ACC112 (cell line): ENCODE results near the gene C12orf57.

Source experiments
- H2AFZ ChIP-seq: fragments of 200-600 bp; sonication (generic); one replicate; pipeline ENCODE4 v1.6.0; 2017; ENCODE audit warnings: antibody characterized with exemption, low read length; ENCODE audit not compliant: unreplicated experiment
- H3K27ac ChIP-seq: fragments of 200-600 bp; sonication (generic); 2 replicates; pipeline ENCODE4 v1.5.1; 2014; ENCODE audit warnings: low read depth, mild to moderate bottlenecking, antibody characterized with exemption, low read length, moderate library complexity
- H3K27me3 ChIP-seq: fragments of 200-600 bp; sonication (generic); 2 replicates; pipeline ENCODE4 v1.6.1; 2014; ENCODE audit warnings: mild to moderate bottlenecking, antibody characterized with exemption, low read length, moderate library complexity, mixed read lengths; ENCODE audit not compliant: insufficient read depth
- H3K36me3 ChIP-seq: fragments of 200-600 bp; sonication (generic); 2 replicates; pipeline ENCODE4 v1.6.1; 2016; ENCODE audit warnings: mild to moderate bottlenecking, antibody characterized with exemption, low read length, moderate library complexity, mixed read lengths; ENCODE audit not compliant: insufficient read depth
- H3K4me1 ChIP-seq: fragments of 200-600 bp; sonication (generic); one replicate; pipeline ENCODE4 v1.6.1; 2016; ENCODE audit warnings: low read length, mixed read lengths; ENCODE audit not compliant: insufficient read depth, unreplicated experiment, control insufficient read depth
- H3K4me3 ChIP-seq: fragments of 200-600 bp; sonication (generic); 2 replicates; pipeline ENCODE4 v1.5.1; 2014; ENCODE audit warnings: mild to moderate bottlenecking, low read depth, low read length
- H3K79me2 ChIP-seq: fragments of 200-600 bp; sonication (generic); one replicate; pipeline ENCODE4 v1.6.0; 2016; ENCODE audit warnings: low read length; ENCODE audit not compliant: control insufficient read depth, unreplicated experiment, insufficient read depth

The C12orf57 gene

GRCh38 chr12:6941267-6941666 lies 2.6 kb upstream of the C12orf57 start:
- Histone ChIP-seq H3K79me2 (peaks cover 3% of the 10 kb centered on the region), H3K36me3 (no peaks in the 10 kb centered on the region), H3K4me3 (no peak overlapping the region), H2AFZ (no peak overlapping the region), H3K4me1 (peaks cover 25% of the 10 kb centered on the region), H3K27ac (no peak overlapping the region), H3K27me3 (no peaks in the 10 kb centered on the region)

- Histone ChIP-seq H3K4me1 (peaks cover 25% of the 10 kb centered on the region), H3K27me3 (no peaks in the 10 kb centered on the region), H3K79me2 (peaks cover 3% of the 10 kb centered on the region), H2AFZ (no peak overlapping the region), H3K27ac (no peak overlapping the region), H3K36me3 (no peaks in the 10 kb centered on the region), H3K4me3 (no peak overlapping the region)
Measured at GRCh38 chr12:6941782-6942181, 2.0 kb upstream of the C12orf57 start.

- H3K27me3 ChIP-seq = no peaks in the 10 kb centered on the region
- H2AFZ ChIP-seq = no peak overlapping the region
- peaks cover 3% of the 10 kb centered on the region for H3K79me2 ChIP-seq
- H3K27ac ChIP-seq = no peak overlapping the region; the same call in 1 of the 2 replicates
- no peaks in the 10 kb centered on the region for H3K36me3 ChIP-seq
- H3K4me3 ChIP-seq = no peak overlapping the region
- H3K4me1 ChIP-seq = peaks cover 23% of the 10 kb centered on the region
Measured at GRCh38 chr12:6942331-6942665, 1.5 kb upstream of the C12orf57 start.

GRCh38 chr12:6943389-6943721 lies 467 bp upstream of the C12orf57 start:
- H3K36me3 ChIP-seq = no peaks in the 10 kb centered on the region
- peaks cover 16% of the 10 kb centered on the region for H3K4me1 ChIP-seq
- no peaks in the 10 kb centered on the region for H3K27me3 ChIP-seq
- peak overlapping the region; percentile 83; the same call in 1 of the 2 replicates for H3K4me3 ChIP-seq
- H3K79me2 ChIP-seq = peaks cover 3% of the 10 kb centered on the region
- peak overlapping the region; percentile 92 for H3K27ac ChIP-seq
- no peak overlapping the region for H2AFZ ChIP-seq

- Histone ChIP-seq H3K27ac (peak overlapping the region; percentile 92), H3K4me3 (peak overlapping the region; percentile 83), H3K79me2 (peaks cover 3% of the 10 kb centered on the region), H3K27me3 (no peaks in the 10 kb centered on the region), H3K4me1 (peaks cover 15% of the 10 kb centered on the region), H3K36me3 (no peaks in the 10 kb centered on the region), H2AFZ (peak overlapping the region; percentile 26)
Measured at GRCh38 chr12:6944381-6945186, 762 bp downstream of the C12orf57 start.

- H3K27ac ChIP-seq = no peak overlapping the region
- H3K4me1 ChIP-seq = peaks cover 15% of the 10 kb centered on the region
Measured at GRCh38 chr12:6945613-6946012, 1.8 kb downstream of the C12orf57 start.

GRCh38 chr12:6946033-6946919 lies 2.5 kb downstream of the C12orf57 start:
- Histone ChIP-seq H2AFZ (no peak overlapping the region), H3K27me3 (no peaks in the 10 kb centered on the region), H3K36me3 (no peaks in the 10 kb centered on the region), H3K4me3 (no peak overlapping the region), H3K27ac (no peak overlapping the region), H3K79me2 (peaks cover 3% of the 10 kb centered on the region), H3K4me1 (peaks cover 15% of the 10 kb centered on the region)

More at GRCh38 chr12:6945613-6946012, 1.8 kb downstream of the C12orf57 start:
- Histone ChIP-seq H3K36me3 (no peaks in the 10 kb centered on the region), H2AFZ (no peak overlapping the region), H3K27me3 (no peaks in the 10 kb centered on the region), H3K4me3 (peak overlapping the region; percentile 83), H3K79me2 (peaks cover 3% of the 10 kb centered on the region)

GRCh38 chr12:6946920-6947374 lies 3.1 kb downstream of the C12orf57 start:
- peaks cover 15% of the 10 kb centered on the region for H3K4me1 ChIP-seq
- no peak overlapping the region for H2AFZ ChIP-seq
- no peaks in the 10 kb centered on the region for H3K36me3 ChIP-seq
- H3K4me3 ChIP-seq = no peak overlapping the region
- peaks cover 3% of the 10 kb centered on the region for H3K79me2 ChIP-seq
- no peak overlapping the region for H3K27ac ChIP-seq
- H3K27me3 ChIP-seq = no peaks in the 10 kb centered on the region

- Histone ChIP-seq H3K27ac (no peak overlapping the region), H2AFZ (no peak overlapping the region), H3K4me3 (no peak overlapping the region), H3K36me3 (no peaks in the 10 kb centered on the region), H3K27me3 (no peaks in the 10 kb centered on the region), H3K4me1 (peaks cover 15% of the 10 kb centered on the region), H3K79me2 (peaks cover 3% of the 10 kb centered on the region)
Measured at GRCh38 chr12:6947615-6948014, 3.8 kb downstream of the C12orf57 start.

- no peaks in the 10 kb centered on the region for H3K27me3 ChIP-seq
- peaks cover 10% of the 10 kb centered on the region for H3K4me1 ChIP-seq
- peaks cover 3% of the 10 kb centered on the region for H3K79me2 ChIP-seq
- no peak overlapping the region for H3K4me3 ChIP-seq
- H3K27ac ChIP-seq = no peak overlapping the region
- no peaks in the 10 kb centered on the region for H3K36me3 ChIP-seq
- peak overlapping the region; percentile 50 for H2AFZ ChIP-seq
Measured at GRCh38 chr12:6948873-6949594, 5.2 kb downstream of the C12orf57 start.
